ENCODE measurements around the gene PHF11.
"Not testable (repeated sequence)": the region's sequence is repeated elsewhere in the genome, so short reads cannot be mapped to it uniquely, and the experiment has no call there.

The PHF11 gene

GRCh38 chr13:49543656-49544055, 47.9 kb downstream of the PHF11 start:
- FAIRE-seq (no peak), DNase-seq (ENCODE audit: insufficient read length, low spot score) (no peak)

GRCh38 chr13:49545661-49546060, 49.9 kb downstream of the PHF11 start:
- DNase-seq (ENCODE audit: insufficient read length, low spot score): no peak
- no peak for FAIRE-seq

GRCh38 chr13:49546561-49546960, 50.8 kb downstream of the PHF11 start:
- FAIRE-seq (no peak), DNase-seq (ENCODE audit: insufficient read length, low spot score) (no peak)

- FAIRE-seq (no peak), DNase-seq (ENCODE audit: insufficient read length, low spot score) (no peak)
Measured at GRCh38 chr13:49549289-49549688, 53.5 kb downstream of the PHF11 start.

- FAIRE-seq: no peak
- no peak for DNase-seq (ENCODE audit: insufficient read length, low spot score)
Measured at GRCh38 chr13:49550942-49551644, 55.3 kb downstream of the PHF11 start.

- DNase-seq (ENCODE audit: insufficient read length, low spot score): no peak
- FAIRE-seq: no peak
Measured at GRCh38 chr13:49553888-49554287, 58.1 kb downstream of the PHF11 start.

- FAIRE-seq: no peak
Measured at GRCh38 chr13:49554387-49554786, 58.6 kb downstream of the PHF11 start.

GRCh38 chr13:49559006-49559405, 63.3 kb downstream of the PHF11 start:
- DNase-seq (ENCODE audit: insufficient read length, low spot score) (no peak), FAIRE-seq (no peak)

More at GRCh38 chr13:49554387-49554786, 58.6 kb downstream of the PHF11 start:
- no peak for DNase-seq (ENCODE audit: insufficient read length, low spot score)

GRCh38 chr13:49560270-49561061, 64.7 kb downstream of the PHF11 start:
- FAIRE-seq: no peak
- DNase-seq (ENCODE audit: insufficient read length, low spot score): no peak

GRCh38 chr13:49561062-49561410, 65.3 kb downstream of the PHF11 start:
- DNase-seq (ENCODE audit: insufficient read length, low spot score) (no peak), FAIRE-seq (no peak)

- FAIRE-seq: no peak
- no peak for DNase-seq (ENCODE audit: insufficient read length, low spot score)
Measured at GRCh38 chr13:49563516-49563915, 67.8 kb downstream of the PHF11 start.

GRCh38 chr13:49565461-49565860, 69.7 kb downstream of the PHF11 start:
- not testable (repeated sequence) for FAIRE-seq; DNase-seq (ENCODE audit: insufficient read length, low spot score)

GRCh38 chr13:49566461-49566860, 70.7 kb downstream of the PHF11 start:
- FAIRE-seq: no peak

GRCh38 chr13:49567491-49567890, 71.7 kb downstream of the PHF11 start:
- no peak for FAIRE-seq

More at GRCh38 chr13:49566461-49566860, 70.7 kb downstream of the PHF11 start:
- DNase-seq (ENCODE audit: insufficient read length, low spot score): no peak

GRCh38 chr13:49569993-49570689, 74.4 kb downstream of the PHF11 start:
- DNase-seq (ENCODE audit: insufficient read length, low spot score): no peak
- FAIRE-seq: no peak

More at GRCh38 chr13:49567491-49567890, 71.7 kb downstream of the PHF11 start:
- no peak for DNase-seq (ENCODE audit: insufficient read length, low spot score)

GRCh38 chr13:49571299-49572240, 75.8 kb downstream of the PHF11 start:
- FAIRE-seq: peak; percentile 21
- DNase-seq (ENCODE audit: insufficient read length, low spot score): no peak
